Endothelial cell of umbilical vein (primary cell): Measurements from ENCODE around the gene TSEN15. TPM values are rescaled to one million over a fixed set of nuclear protein-coding genes. Genes with fewer than 3 reads are reported as not detected.

Source experiments
- BruUV-seq: library from RNA; stranded (reverse); fragments of 400-500 nt; replicated peaks from 2 replicates; lab custom pipeline; 2021; lab: Mats Ljungman, UMichigan
- CTCF ChIA-PET: fragments of 300-600, 350-600 bp; sonication (Branson Sonifier 250); formaldehyde crosslinking; loops from one replicate; lab custom pipeline; 2021; ENCODE audit warnings: antibody characterized with exemption, inconsistent platforms; lab: Charles Lee
- POLR2A ChIA-PET: fragments of 300-600, 350-600 bp; sonication (Branson Sonifier 250); formaldehyde crosslinking; loops from one replicate; lab custom pipeline; 2021; ENCODE audit warnings: antibody characterized with exemption, inconsistent platforms; lab: Charles Lee
- DNase-seq: peaks from one replicate; pipeline ENCODE4 v3.0.0-alpha.2; 2011; ENCODE audit warnings: low read depth, low spot score
- FAIRE-seq: peaks from 2 replicates; lab custom pipeline; 2011; peaks lifted over from hg19 to GRCh38; lab: Jason Lieb, UNC
- H2AFZ ChIP-seq: 2 replicates; pipeline ENCODE4 v1.6.0; 2012; ENCODE audit warnings: low read depth, low read length, control low read depth, inconsistent platforms
- H3K27ac ChIP-seq: 2 replicates; pipeline ENCODE4 v1.5.1; 2011; ENCODE audit warnings: low read depth, mild to moderate bottlenecking, control low read depth, low read length, moderate library complexity; ENCODE audit not compliant: insufficient read depth
- H3K27me3 ChIP-seq, 2 experiments: 2 replicates each; pipeline versions ENCODE4 v1.6.0 to v1.6.1; 2011; ENCODE audit warnings: low read length in 2 of 2, mixed read lengths in 1 of 2; ENCODE audit not compliant: control insufficient read depth in 2 of 2, insufficient read depth in 2 of 2
- H3K36me3 ChIP-seq, 2 experiments: 2 replicates in 1 of 2; 3 replicates in 1 of 2; pipeline ENCODE4 v1.5.1; 2011; ENCODE audit warnings: low read length in 2 of 2, mild to moderate bottlenecking in 1 of 2, moderate library complexity in 1 of 2; ENCODE audit not compliant: control insufficient read depth in 2 of 2, insufficient read depth in 2 of 2; ENCODE audit errors: extremely low read depth in 1 of 2
- H3K4me1 ChIP-seq: 3 replicates; pipeline ENCODE4 v1.5.1; 2011; ENCODE audit warnings: mild to moderate bottlenecking, low read length; ENCODE audit not compliant: control insufficient read depth, insufficient read depth; ENCODE audit errors: extremely low read depth
- H3K4me2 ChIP-seq: 2 replicates; pipeline ENCODE4 v1.6.1; 2011; ENCODE audit warnings: low read length, control low read depth, mixed read lengths; ENCODE audit not compliant: insufficient read depth
- H3K4me3 ChIP-seq, 3 experiments: fragments of 200-600 bp in 1 of 3; sonication (generic), shearing (Covaris generic) in 1 of 3; replicated peaks in 1 of 3; 2 replicates each; pipeline ENCODE4 v1.5.1; 2011 to 2016; ENCODE audit warnings: control low read depth in 3 of 3, low read length in 3 of 3, mild to moderate bottlenecking in 2 of 3, inconsistent platforms in 1 of 3, low read depth in 1 of 3, moderate library complexity in 1 of 3; ENCODE audit not compliant: insufficient read depth in 1 of 3
- H3K79me2 ChIP-seq: 2 replicates; pipeline ENCODE4 v1.6.0; 2012; ENCODE audit warnings: low read length, inconsistent platforms; ENCODE audit not compliant: control insufficient read depth, insufficient read depth
- H3K9ac ChIP-seq: replicated peaks from 2 replicates; pipeline ENCODE3; 2011; ENCODE audit warnings: low read length, control low read depth; ENCODE audit not compliant: insufficient read depth; ENCODE audit errors: extremely low read depth
- H3K9me1 ChIP-seq: replicated peaks from 3 replicates; pipeline ENCODE4 v1.6.0; 2011; ENCODE audit warnings: mild to moderate bottlenecking, low read length; ENCODE audit not compliant: control insufficient read depth, insufficient read depth; ENCODE audit errors: extremely low read depth
- H3K9me3 ChIP-seq: replicated peaks from 2 replicates; pipeline ENCODE4 v1.5.1; 2012; ENCODE audit warnings: low read length, inconsistent platforms; ENCODE audit not compliant: control insufficient read depth, insufficient read depth
- H4K20me1 ChIP-seq: replicated peaks from 2 replicates; pipeline ENCODE3; 2011; ENCODE audit warnings: mild to moderate bottlenecking, low read length; ENCODE audit not compliant: control insufficient read depth, insufficient read depth; ENCODE audit errors: extremely low read depth
- EZH2 ChIP-seq: IDR thresholded peaks from 2 replicates; pipeline ENCODE4 v1.6.1; 2012; ENCODE audit warnings: borderline replicate concordance, low read depth, mild to moderate bottlenecking, moderate library complexity, low read length, inconsistent platforms; ENCODE audit not compliant: severe bottlenecking
- FOS ChIP-seq: IDR thresholded peaks from 2 replicates; pipeline ENCODE4 v1.6.1; 2011; ENCODE audit warnings: mild to moderate bottlenecking, low read length, moderate library complexity, borderline replicate concordance; ENCODE audit not compliant: insufficient read depth
- GATA2 ChIP-seq: IDR thresholded peaks from 2 replicates; pipeline ENCODE4 v1.7.0; 2011; ENCODE audit warnings: low read depth, mild to moderate bottlenecking, moderate library complexity, mixed read lengths, low read length; ENCODE audit not compliant: insufficient read length, insufficient read depth
- JUN ChIP-seq: IDR thresholded peaks from 2 replicates; pipeline ENCODE4 v1.6.1; 2011; ENCODE audit warnings: borderline replicate concordance, low read depth; ENCODE audit not compliant: insufficient read length, insufficient read depth
- MYC ChIP-seq: IDR thresholded peaks from one replicate; pipeline ENCODE4 v1.6.1; 2011; ENCODE audit warnings: mild to moderate bottlenecking, low read depth, low read length
- POLR2A ChIP-seq: IDR thresholded peaks from 2 replicates; pipeline ENCODE4 v1.6.1; 2012; ENCODE audit warnings: low read depth, mild to moderate bottlenecking, control low read depth, low read length
- POLR2AphosphoS5 ChIP-seq: IDR thresholded peaks from 2 replicates; pipeline ENCODE4 v1.6.1; 2012; ENCODE audit warnings: low read depth, mild to moderate bottlenecking, control low read depth, low read length, moderate library complexity; ENCODE audit not compliant: insufficient read depth
- dilution Hi-C: fragments of 300-500 bp; cut with MboI; formaldehyde crosslinking; loops from one replicate; pipeline ENCODE4 v1.15.0; 2019; ENCODE audit warnings: low sequenced_read_pairs; ENCODE audit not compliant: extremely low pct_ligation_motif_present
- intact Hi-C: fragments of 100-400 bp; cut with micrococcal nuclease; formaldehyde crosslinking; loops from one replicate; pipeline ENCODE4 v1.10.0; 2022
- polyA plus RNA-seq, 4 experiments: library from polyadenylated mRNA; depleted of rRNA in 3 of 4; stranded (reverse) in 3 of 4; unstranded in 1 of 4; fragments of >200 nt; gene quantifications; 2 replicates each; pipeline versions ENCODE4 v1.2.1 to v1.2.3, GENCODE V29; 2011 to 2012; ENCODE audit warnings: missing spikeins in 1 of 4
- total RNA-seq: library from RNA; stranded (reverse); gene quantifications from 2 replicates; pipeline ENCODE4 v1.2.3, GENCODE V29; 2021
- TF ChIP-seq, protein P1 (sequence below), 2 donors: IDR thresholded peaks; 1 replicate in 1 of 2; 2 replicates in 1 of 2; pipeline ENCODE4 v1.5.1; 2011; ENCODE audit warnings: low read length in 2 of 2, mild to moderate bottlenecking in 2 of 2, moderate library complexity in 2 of 2, control low read depth in 1 of 2, inconsistent platforms in 1 of 2, low read depth in 1 of 2; ENCODE audit not compliant: insufficient read depth in 1 of 2; ENCODE audit errors: extremely low read depth in 1 of 2
- TF ChIP-seq, protein P2 (sequence below): IDR thresholded peaks from 2 replicates; pipeline ENCODE4 v1.6.1; 2011; ENCODE audit not compliant: insufficient read depth, insufficient read length

The TSEN15 gene
- total and polyA plus RNA-seq, 2 donors (not counting 3 experiments of a cell fraction or from before 2014, with no cell fraction given), result 20.6 to 25.8 TPM

DNA sequence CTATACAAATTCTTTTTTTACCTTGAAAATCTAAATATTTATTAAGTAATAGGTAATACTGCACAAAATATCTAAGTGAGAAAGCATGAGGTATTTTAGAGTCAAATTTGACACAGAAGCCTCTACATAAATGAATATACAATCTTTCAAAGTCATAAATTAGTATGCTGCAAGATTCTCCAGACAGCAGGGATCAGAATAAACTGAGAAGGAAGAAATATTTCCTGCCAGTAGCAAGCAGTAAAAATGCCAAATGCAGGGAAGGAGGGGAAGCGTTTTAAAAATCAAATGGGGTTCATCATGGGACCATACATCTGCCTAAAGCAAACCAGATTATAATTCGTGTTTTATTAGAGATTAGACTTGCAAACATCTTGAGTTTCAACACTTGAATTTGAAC lies 32.9 kb upstream of the TSEN15 start:
- CTCF ChIA-PET, result no interaction called here
- no TSS peak for BruUV-seq
- H3K27me3 ChIP-seq, result peaks cover 10 to 16% of the 10 kb centered on the region in 2 experiments
- H3K9ac ChIP-seq, result no peak overlapping the region
- intact Hi-C loops (no loop called here), dilution Hi-C loops (no loop called here)
- no peak overlapping the region for H3K4me2 ChIP-seq
- DNase-seq (no peak), FAIRE-seq (no peak)
- H3K9me3 ChIP-seq, result no peaks in the 10 kb centered on the region
- no peaks in the 10 kb centered on the region for H3K79me2 ChIP-seq
- POLR2A ChIA-PET, result no interaction called here
- no peaks in the 10 kb centered on the region for H4K20me1 ChIP-seq
- no peak overlapping the region for H2AFZ ChIP-seq
- H3K27ac ChIP-seq, result no peak overlapping the region
- no peak for TF ChIP-seq EZH2
- TF ChIP-seq POLR2AphosphoS5, result no peak
- no peak for TF ChIP-seq GATA2
- TF ChIP-seq, protein P1, sequence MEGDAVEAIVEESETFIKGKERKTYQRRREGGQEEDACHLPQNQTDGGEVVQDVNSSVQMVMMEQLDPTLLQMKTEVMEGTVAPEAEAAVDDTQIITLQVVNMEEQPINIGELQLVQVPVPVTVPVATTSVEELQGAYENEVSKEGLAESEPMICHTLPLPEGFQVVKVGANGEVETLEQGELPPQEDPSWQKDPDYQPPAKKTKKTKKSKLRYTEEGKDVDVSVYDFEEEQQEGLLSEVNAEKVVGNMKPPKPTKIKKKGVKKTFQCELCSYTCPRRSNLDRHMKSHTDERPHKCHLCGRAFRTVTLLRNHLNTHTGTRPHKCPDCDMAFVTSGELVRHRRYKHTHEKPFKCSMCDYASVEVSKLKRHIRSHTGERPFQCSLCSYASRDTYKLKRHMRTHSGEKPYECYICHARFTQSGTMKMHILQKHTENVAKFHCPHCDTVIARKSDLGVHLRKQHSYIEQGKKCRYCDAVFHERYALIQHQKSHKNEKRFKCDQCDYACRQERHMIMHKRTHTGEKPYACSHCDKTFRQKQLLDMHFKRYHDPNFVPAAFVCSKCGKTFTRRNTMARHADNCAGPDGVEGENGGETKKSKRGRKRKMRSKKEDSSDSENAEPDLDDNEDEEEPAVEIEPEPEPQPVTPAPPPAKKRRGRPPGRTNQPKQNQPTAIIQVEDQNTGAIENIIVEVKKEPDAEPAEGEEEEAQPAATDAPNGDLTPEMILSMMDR (IDR thresholded peaks at IDR 0.05; ENCODE audit: extremely low read depth in 1 of 2, insufficient read depth in 1 of 2, low read depth in 1 of 2, low read length in 2 of 2), result no peak
- TF ChIP-seq, protein P2, sequence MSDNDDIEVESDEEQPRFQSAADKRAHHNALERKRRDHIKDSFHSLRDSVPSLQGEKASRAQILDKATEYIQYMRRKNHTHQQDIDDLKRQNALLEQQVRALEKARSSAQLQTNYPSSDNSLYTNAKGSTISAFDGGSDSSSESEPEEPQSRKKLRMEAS, result no peak
- no peak for TF ChIP-seq MYC
- TF ChIP-seq JUN, result no peak
- no peak for TF ChIP-seq FOS
- no peak for TF ChIP-seq POLR2A
- no peaks in the 10 kb centered on the region for H3K9me1 ChIP-seq
- no peak overlapping the region for H3K4me3 ChIP-seq
- no peaks in the 10 kb centered on the region for H3K36me3 ChIP-seq
- no peaks in the 10 kb centered on the region for H3K4me1 ChIP-seq
